Lung (tissue), 12 donors: ENCODE data around the gene CCDC127. TPM values are rescaled to one million over a fixed set of nuclear protein-coding genes. Genes with fewer than 3 reads are reported as not detected.

Experiments used
- ATAC-seq: fragments of 200-7000 bp; cut with Tn5 transposase; one replicate; pipeline ENCODE4 v1.9.1; 2020; ENCODE audit warnings: moderate number of reproducible peaks; ENCODE audit not compliant: insufficient read depth, low FRiP score
- DNase-seq, 3 donors: peaks; one replicate each; pipeline ENCODE4 v3.0.0-alpha.2; 2013 to 2017
- H3K27ac ChIP-seq, 2 donors: one replicate each; pipeline ENCODE4 v1.5.1; 2013; ENCODE audit warnings: mild to moderate bottlenecking in 2 of 2, moderate library complexity in 2 of 2, control low read depth in 1 of 2, inconsistent platforms in 1 of 2, low read depth in 1 of 2, low read length in 1 of 2
- H3K27me3 ChIP-seq, 3 donors: one replicate each; pipeline ENCODE4 v1.5.1; 2013; ENCODE audit warnings: low read length in 2 of 3; ENCODE audit not compliant: control insufficient read depth in 3 of 3, insufficient read depth in 3 of 3
- H3K36me3 ChIP-seq, 4 donors: one replicate each; pipeline ENCODE4 v1.5.1; 2013; ENCODE audit warnings: low read length in 4 of 4, mild to moderate bottlenecking in 1 of 4, moderate library complexity in 1 of 4; ENCODE audit not compliant: control insufficient read depth in 4 of 4, insufficient read depth in 4 of 4
- H3K4me1 ChIP-seq, 5 donors: one replicate each; pipeline ENCODE4 v1.5.1; 2013; ENCODE audit warnings: low read length in 5 of 5, mild to moderate bottlenecking in 2 of 5, moderate library complexity in 1 of 5; ENCODE audit not compliant: control insufficient read depth in 5 of 5, insufficient read depth in 5 of 5
- H3K4me3 ChIP-seq: one replicate; pipeline ENCODE4 v1.5.1; 2013; ENCODE audit warnings: mild to moderate bottlenecking, control low read depth, moderate library complexity
- H3K9ac ChIP-seq, 2 donors: one replicate each; pipeline ENCODE4 v1.5.1; 2013; ENCODE audit warnings: low read length in 2 of 2, control low read depth in 1 of 2; ENCODE audit not compliant: insufficient read depth in 1 of 2
- H3K9me3 ChIP-seq, 4 donors: one replicate each; pipeline ENCODE4 v1.5.1; 2013; ENCODE audit warnings: low read length in 3 of 4, mild to moderate bottlenecking in 1 of 4, moderate library complexity in 1 of 4; ENCODE audit not compliant: control insufficient read depth in 4 of 4, insufficient read depth in 3 of 4
- WGBS, 2 donors: extraction: QIAGEN DNeasy Blood & Tissue Kit; methylation state at CpG; one replicate each; pipeline ENCODE4 v1.1.7; 2013; 5-methylcytosine and 5-hydroxymethylcytosine counted together
- polyA plus RNA-seq, 2 donors: library from polyadenylated mRNA; stranded (reverse); fragments of 200-250 nt; gene quantifications; one replicate each; pipeline ENCODE4 v1.2.1, GENCODE V29; 2013
- total RNA-seq, 2 donors: library from RNA; depleted of rRNA in 1 of 2; stranded (reverse); fragments of >200 nt in 1 of 2; gene quantifications; one replicate each; pipeline ENCODE4 v1.2.1, GENCODE V29; 2014 to 2021
- TF ChIP-seq, protein P1 (sequence below): IDR thresholded peaks from 2 replicates; pipeline ENCODE4 v1.5.1; 2012; ENCODE audit warnings: mild to moderate bottlenecking; ENCODE audit errors: control extremely low read depth, extremely low read depth
- donor health status: control.
- donor health status: control.
- donor health status: Bipolar disorder and iron deficiency.
- donor health status: healthy.
- donor health status: DM: yes; HTN: yes; CAD: no.

Gene CCDC127
- total and polyA plus RNA-seq, 4 donors, result 2.1 to 6.4 (median 3.9) TPM

DNA sequence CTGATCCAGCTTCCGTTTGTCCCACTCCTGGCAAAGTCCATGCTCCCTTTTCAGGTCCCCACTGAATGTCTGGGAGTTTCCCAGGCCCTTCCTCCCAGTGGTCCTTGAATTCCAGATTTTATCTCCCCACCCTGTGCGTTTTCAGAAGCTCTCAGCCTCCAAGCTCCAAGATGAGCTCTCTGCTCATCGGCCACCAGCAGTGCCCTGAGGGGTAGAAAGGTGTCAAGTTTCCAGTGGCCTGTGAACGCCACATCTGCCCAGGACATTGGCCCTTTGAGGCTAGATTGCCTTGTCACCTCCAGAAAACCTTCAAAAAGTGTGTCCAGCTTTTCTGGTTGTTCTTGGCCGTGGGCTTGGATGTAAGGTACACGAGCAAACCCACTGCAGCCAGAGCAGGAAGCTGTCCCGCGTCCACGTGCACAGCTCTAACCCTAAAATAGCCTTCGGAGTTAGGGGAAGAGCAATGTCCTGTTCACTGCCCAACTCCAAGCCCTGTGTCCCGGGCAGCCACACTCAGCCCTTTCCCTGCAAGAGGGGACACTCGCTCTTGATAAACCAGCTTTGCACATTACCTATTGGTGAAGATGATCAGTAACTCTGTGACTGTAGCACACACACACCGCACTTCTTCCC, 37.6 kb downstream of the CCDC127 start:
- peaks cover 0 to 5% (median 0%) of the 10 kb centered on the region in 4 donors for H3K36me3 ChIP-seq
- TF ChIP-seq, protein P1, sequence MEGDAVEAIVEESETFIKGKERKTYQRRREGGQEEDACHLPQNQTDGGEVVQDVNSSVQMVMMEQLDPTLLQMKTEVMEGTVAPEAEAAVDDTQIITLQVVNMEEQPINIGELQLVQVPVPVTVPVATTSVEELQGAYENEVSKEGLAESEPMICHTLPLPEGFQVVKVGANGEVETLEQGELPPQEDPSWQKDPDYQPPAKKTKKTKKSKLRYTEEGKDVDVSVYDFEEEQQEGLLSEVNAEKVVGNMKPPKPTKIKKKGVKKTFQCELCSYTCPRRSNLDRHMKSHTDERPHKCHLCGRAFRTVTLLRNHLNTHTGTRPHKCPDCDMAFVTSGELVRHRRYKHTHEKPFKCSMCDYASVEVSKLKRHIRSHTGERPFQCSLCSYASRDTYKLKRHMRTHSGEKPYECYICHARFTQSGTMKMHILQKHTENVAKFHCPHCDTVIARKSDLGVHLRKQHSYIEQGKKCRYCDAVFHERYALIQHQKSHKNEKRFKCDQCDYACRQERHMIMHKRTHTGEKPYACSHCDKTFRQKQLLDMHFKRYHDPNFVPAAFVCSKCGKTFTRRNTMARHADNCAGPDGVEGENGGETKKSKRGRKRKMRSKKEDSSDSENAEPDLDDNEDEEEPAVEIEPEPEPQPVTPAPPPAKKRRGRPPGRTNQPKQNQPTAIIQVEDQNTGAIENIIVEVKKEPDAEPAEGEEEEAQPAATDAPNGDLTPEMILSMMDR, result no peak
- H3K9me3 ChIP-seq, result no peaks in the 10 kb centered on the region
- no peaks in the 10 kb centered on the region for H3K4me1 ChIP-seq
- DNase-seq (no peak), ATAC-seq (no peak)
- no peak overlapping the region for H3K9ac ChIP-seq
- no peak overlapping the region for H3K27ac ChIP-seq
- no peaks in the 10 kb centered on the region for H3K27me3 ChIP-seq
- no peak overlapping the region for H3K4me3 ChIP-seq
- 73 to 76% methylated on average over 13 of the region's 13 CpGs for WGBS, 2 donors

DNA sequence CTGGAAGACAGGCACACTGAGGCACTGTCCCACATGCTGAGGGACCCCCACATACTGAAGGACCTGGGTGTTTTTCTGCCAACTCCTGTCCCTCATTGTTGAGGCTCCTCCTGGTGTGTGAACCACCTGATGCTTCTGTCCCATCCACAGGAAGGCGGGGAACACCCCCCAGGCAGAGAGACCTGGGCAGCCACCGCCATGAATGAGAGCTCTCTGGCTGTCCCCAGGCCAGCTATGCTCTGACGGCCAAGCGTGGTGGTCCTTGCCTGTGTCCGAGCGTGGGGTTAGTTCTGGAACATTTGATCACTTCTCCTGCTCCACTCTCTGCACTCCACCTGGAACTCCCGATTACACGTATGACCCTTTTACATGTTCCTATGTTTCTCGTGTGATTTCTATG, 38.6 kb downstream of the CCDC127 start:
- TF ChIP-seq, protein P1, result no peak
- DNase-seq (no peak), ATAC-seq (no peak)
- H3K27me3 ChIP-seq, result no peaks in the 10 kb centered on the region
- H3K36me3 ChIP-seq, result peaks cover 0 to 5% (median 0%) of the 10 kb centered on the region in 4 donors
- H3K9me3 ChIP-seq, result no peaks in the 10 kb centered on the region
- H3K27ac ChIP-seq, result no peak overlapping the region
- no peaks in the 10 kb centered on the region for H3K4me1 ChIP-seq
- H3K9ac ChIP-seq, result no peak overlapping the region
- H3K4me3 ChIP-seq, result no peak overlapping the region
- WGBS, 2 donors, result 91 to 97% methylated on average over 9 of the region's 9 CpGs

DNA sequence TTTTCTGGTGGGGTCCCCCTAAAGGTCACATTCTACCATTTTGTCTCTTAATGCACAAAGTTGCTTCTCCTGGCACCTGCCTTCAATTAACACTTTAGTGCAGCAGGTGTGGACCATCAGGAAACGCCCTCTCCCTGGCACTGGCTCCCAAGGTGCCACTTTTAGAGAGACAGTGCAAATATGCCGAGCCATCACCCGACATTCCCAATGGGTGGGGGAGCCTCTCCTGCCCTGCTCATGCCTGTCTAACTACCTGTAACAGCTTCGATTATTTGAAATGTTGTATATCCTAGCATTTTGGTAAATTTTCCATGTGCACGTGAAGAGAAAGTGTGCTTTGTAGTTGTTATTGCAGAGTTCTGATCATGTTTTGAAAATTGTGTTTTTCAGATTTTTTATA, 39.8 kb downstream of the CCDC127 start:
- H3K36me3 ChIP-seq, result peaks cover 0 to 5% (median 2%) of the 10 kb centered on the region in 4 donors
- no peaks in the 10 kb centered on the region for H3K4me1 ChIP-seq
- DNase-seq, result no peak
- no peak overlapping the region for H3K4me3 ChIP-seq
- ATAC-seq, result no peak
- H3K9ac ChIP-seq, result no peak overlapping the region
- H3K27ac ChIP-seq, result no peak overlapping the region
- 81% methylated on average over 5 of the region's 5 CpGs for WGBS, 2 donors
- TF ChIP-seq, protein P1, result no peak
- no peaks in the 10 kb centered on the region for H3K27me3 ChIP-seq
- no peaks in the 10 kb centered on the region for H3K9me3 ChIP-seq
